Kidney (tissue), 14 donors: ENCODE measurements around the gene CELF4. TPM values are rescaled to one million over a fixed set of nuclear protein-coding genes. Genes with fewer than 3 reads are reported as not detected.

ENCODE experiments used
- DNase-seq, 5 donors: peaks; one replicate each; pipeline ENCODE4 v3.0.0-alpha.2; 2013 to 2020
- FAIRE-seq: peaks from 2 replicates; lab custom pipeline; 2012; peaks lifted over from hg19 to GRCh38; lab: Jason Lieb, UNC
- H3K27ac ChIP-seq, 2 donors: one replicate each; pipeline ENCODE4 v1.7.0; 2013; ENCODE audit warnings: low read depth in 2 of 2, low read length in 2 of 2, inconsistent platforms in 1 of 2
- H3K27me3 ChIP-seq: one replicate; pipeline ENCODE4 v1.7.1; 2013; ENCODE audit warnings: low read length, inconsistent platforms; ENCODE audit not compliant: control insufficient read depth, insufficient read depth
- H3K36me3 ChIP-seq, 3 donors: one replicate each; pipeline versions ENCODE4 v1.7.0 to v1.7.1; 2013; ENCODE audit warnings: low read length in 3 of 3, control low read depth in 1 of 3, inconsistent platforms in 1 of 3; ENCODE audit not compliant: insufficient read depth in 3 of 3, control insufficient read depth in 2 of 3
- H3K4me1 ChIP-seq, 3 donors: one replicate each; pipeline versions ENCODE4 v1.7.0 to v1.7.1; 2013; ENCODE audit warnings: low read length in 3 of 3, inconsistent platforms in 1 of 3, low read depth in 1 of 3; ENCODE audit not compliant: control insufficient read depth in 2 of 3, insufficient read depth in 2 of 3
- H3K4me3 ChIP-seq, 3 donors: one replicate each; pipeline versions ENCODE4 v1.7.0 to v1.8.1; 2013; ENCODE audit warnings: low read length in 3 of 3, control low read depth in 1 of 3, inconsistent platforms in 1 of 3
- H3K9ac ChIP-seq, 3 donors: one replicate each; pipeline versions ENCODE4 v1.7.0 to v1.7.1; 2013; ENCODE audit warnings: low read length in 3 of 3, control low read depth in 1 of 3, inconsistent platforms in 1 of 3
- H3K9me3 ChIP-seq, 3 donors: one replicate each; pipeline versions ENCODE4 v1.7.0 to v1.7.1; 2013; ENCODE audit warnings: low read length in 3 of 3, control low read depth in 1 of 3, inconsistent platforms in 1 of 3; ENCODE audit not compliant: control insufficient read depth in 2 of 3, insufficient read depth in 1 of 3
- CTCF ChIP-seq: IDR thresholded peaks from 3 replicates; pipeline ENCODE4 v1.5.1; 2012; ENCODE audit warnings: mild to moderate bottlenecking, moderate library complexity, borderline replicate concordance; ENCODE audit not compliant: insufficient read depth; ENCODE audit errors: extremely low read depth
- intact Hi-C: fragments of 100-400 bp; cut with DNase I; formaldehyde crosslinking; loops from one replicate; pipeline ENCODE4 v1.11.1; 2022
- polyA plus RNA-seq: library from polyadenylated mRNA; stranded (reverse); fragments of 350-450 nt; fragmentation: Illumina TruSeq; extraction: RNeasy Lipid Tissue Mini Kit (QIAGEN cat#74804); gene quantifications from one replicate; pipeline ENCODE4 v1.2.3, GENCODE V29; 2014; ENCODE audit warnings: low read depth, low replicate concordance; ENCODE audit not compliant: insufficient read depth
- total RNA-seq: library from RNA; stranded (reverse); fragmentation: NEBNext Ultra II Directional; extraction: Animal tissue kit (Norgen Biotek cat#: 25700); gene quantifications from one replicate; pipeline ENCODE4 v1.2.1, GENCODE V29; 2021
- donor health status: control.
- donor health status: control.
- donor health status: control.
- donor health status: control.
- donor health status: control.
- donor health status: DM: yes; HTN: yes; CAD: no.
- donor health status: Normal renal cell carcinoma (clear cell type).

CELF4 gene
- total and polyA plus RNA-seq, 2 donors from 2014 or later, result 0.85 to 1.5 TPM

- intact Hi-C loops, result no loop called here
- Histone ChIP-seq H3K9ac (peak overlapping the region in 1 of 3 donors; percentile 3), H3K4me1 (peaks cover 0 to 11% (median 0%) of the 10 kb centered on the region in 3 donors), H3K27me3 (peaks cover 22% of the 10 kb centered on the region), H3K36me3 (no peaks in the 10 kb centered on the region), H3K27ac (no peak overlapping the region), H3K4me3 (peak overlapping the region in 2 of 3 donors; percentile 13 to 55), H3K9me3 (no peaks in the 10 kb centered on the region)
- FAIRE-seq (no peak), DNase-seq (no peak)
- no peak for TF ChIP-seq CTCF
Measured at GRCh38 chr18:37567994-37568359, 2.4 kb upstream of the CELF4 start.

- peak overlapping the region; percentile 9 to 55 (median 12) for H3K4me3 ChIP-seq
- peak in 4 of 5 donors; percentile 20 to 34 (median 22) for DNase-seq
- H3K27ac ChIP-seq, result no peak overlapping the region
- no peaks in the 10 kb centered on the region for H3K36me3 ChIP-seq
- no peaks in the 10 kb centered on the region for H3K9me3 ChIP-seq
- TF ChIP-seq CTCF, result no peak
- H3K4me1 ChIP-seq, result peaks cover 0 to 11% (median 0%) of the 10 kb centered on the region in 3 donors
- intact Hi-C loops, result no loop called here
- FAIRE-seq, result no peak
- peaks cover 22% of the 10 kb centered on the region for H3K27me3 ChIP-seq
- peak overlapping the region in 1 of 3 donors; percentile 3 for H3K9ac ChIP-seq
Measured at GRCh38 chr18:37567061-37567993, 1.7 kb upstream of the CELF4 start.

- H3K27me3 ChIP-seq, result peaks cover 20% of the 10 kb centered on the region
- peaks cover 0 to 11% (median 0%) of the 10 kb centered on the region in 3 donors for H3K4me1 ChIP-seq
- no peak for FAIRE-seq
- intact Hi-C loops, result no loop called here
- no peak for TF ChIP-seq CTCF
- H3K9ac ChIP-seq, result no peak overlapping the region
- H3K36me3 ChIP-seq, result no peaks in the 10 kb centered on the region
- no peaks in the 10 kb centered on the region for H3K9me3 ChIP-seq
- peak overlapping the region in 2 of 3 donors; percentile 30 to 55 for H3K4me3 ChIP-seq
- DNase-seq, result peak in 2 of 5 donors; percentile 25 to 69
- H3K27ac ChIP-seq, result no peak overlapping the region
Measured at GRCh38 chr18:37566479-37567060, 972 bp upstream of the CELF4 start.
